IPS-NIHi11 (cell line): ENCODE results near the gene VRK1.
A peak's percentile ranks its signal among the peaks of the same experiment; 100 is the strongest.

Experiments
- DNase-seq: peaks from one replicate; pipeline ENCODE4 v3.0.0; 2012; ENCODE audit warnings: mixed read lengths, low spot score

The VRK1 gene

GRCh38 chr14:96826818-96827217 is 29.6 kb downstream of the VRK1 start:
- DNase-seq: no peak

DNA sequence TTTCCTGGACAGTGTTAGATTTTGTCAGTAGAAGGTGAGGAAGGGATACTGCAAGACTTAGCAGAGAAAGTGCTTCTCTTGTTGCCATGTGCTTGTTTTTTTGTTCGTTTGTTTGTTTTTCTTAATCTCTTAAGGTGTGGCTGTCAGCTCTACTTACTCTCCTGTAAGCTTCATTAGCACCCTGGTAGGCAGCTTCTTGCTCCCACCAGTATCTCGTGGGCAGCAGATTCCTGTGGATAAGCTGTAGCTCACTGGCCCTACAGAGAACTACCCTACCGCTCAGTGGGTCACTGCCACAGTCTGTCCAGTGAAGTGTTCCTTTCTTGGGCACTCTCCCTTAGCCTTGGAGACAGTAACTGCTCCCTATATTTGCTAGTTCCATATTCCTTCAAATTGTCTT is 30.1 kb downstream of the VRK1 start:
- peak; percentile 5 for DNase-seq

DNA sequence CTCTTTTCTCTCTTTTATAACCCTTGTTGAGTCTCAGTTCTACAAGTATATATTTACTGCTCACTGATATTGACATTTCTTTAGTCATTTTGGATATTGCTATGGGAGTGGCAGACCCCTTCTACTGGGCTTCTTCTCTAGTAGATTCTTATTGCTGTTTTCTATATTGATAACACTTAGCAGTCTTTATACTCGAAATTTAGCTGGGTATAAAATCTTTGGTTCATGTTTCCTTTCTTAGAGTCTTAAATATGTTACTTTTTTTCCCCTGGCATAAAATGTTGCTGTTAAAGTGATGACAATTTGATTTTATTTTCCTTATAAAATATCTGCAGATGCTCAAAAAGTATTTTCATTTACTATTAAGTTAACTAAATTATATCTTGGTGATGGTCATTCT is 32.6 kb downstream of the VRK1 start:
- no peak for DNase-seq

GRCh38 chr14:96830946-96831345 is 33.8 kb downstream of the VRK1 start:
- DNase-seq: no peak

DNA sequence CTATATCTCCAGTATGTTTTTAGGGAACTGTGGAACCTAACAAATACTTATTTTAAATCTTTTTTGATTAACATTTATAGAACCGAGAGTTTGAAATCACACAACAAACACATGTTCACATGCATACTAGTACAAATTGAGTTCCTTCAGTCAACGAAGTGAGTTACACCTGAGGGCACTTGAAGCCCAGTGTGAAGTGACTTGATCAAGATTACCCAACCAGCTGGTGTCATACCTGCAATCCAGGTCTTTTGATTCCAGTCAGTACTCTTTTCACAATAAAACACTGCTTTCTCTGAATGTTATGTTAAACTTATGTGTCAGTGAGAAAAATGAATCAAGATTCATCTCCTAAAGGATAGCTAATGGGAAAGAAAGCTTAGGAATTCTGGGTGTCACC is 35.2 kb downstream of the VRK1 start:
- DNase-seq: no peak

DNA sequence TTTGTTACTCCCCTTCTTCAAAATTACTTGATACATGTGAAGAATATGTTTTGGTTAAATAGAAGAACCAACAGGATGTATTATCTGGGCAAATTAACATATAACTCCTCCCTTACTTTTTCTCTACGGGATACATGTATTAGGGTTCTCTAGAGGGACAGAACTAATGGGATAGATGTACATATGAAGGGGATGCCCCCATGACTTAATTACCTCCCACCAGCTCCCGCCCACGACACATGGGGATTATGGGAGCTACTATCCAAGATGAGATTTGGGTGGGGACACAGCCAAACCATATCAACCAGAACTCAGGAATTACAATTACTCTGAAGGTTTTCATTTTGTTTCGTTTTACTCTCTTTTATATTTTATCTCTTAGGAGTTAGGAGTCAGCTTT is 41.3 kb downstream of the VRK1 start:
- no peak for DNase-seq

DNA sequence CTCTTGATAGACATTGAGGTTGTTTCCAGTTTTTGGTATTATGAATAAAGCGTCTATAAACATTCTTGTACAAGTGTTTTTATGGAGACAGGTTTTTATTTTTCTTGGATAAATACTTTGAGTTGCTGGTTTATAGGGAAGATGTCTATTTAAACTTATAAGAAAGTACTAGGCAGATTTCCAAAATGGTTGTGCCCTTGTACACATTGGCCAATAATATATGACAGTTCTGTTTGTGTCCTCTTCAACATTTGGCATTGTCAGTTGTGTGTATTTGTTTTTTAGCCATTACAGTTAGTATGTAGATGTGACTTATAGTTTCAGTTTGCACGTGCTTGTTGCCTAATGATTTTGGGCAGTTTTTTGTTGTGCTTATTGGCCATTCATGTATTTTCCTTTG is 42.1 kb downstream of the VRK1 start:
- DNase-seq: no peak

- DNase-seq: no peak
Observed at GRCh38 chr14:96843137-96843536, 46.0 kb downstream of the VRK1 start.

DNA sequence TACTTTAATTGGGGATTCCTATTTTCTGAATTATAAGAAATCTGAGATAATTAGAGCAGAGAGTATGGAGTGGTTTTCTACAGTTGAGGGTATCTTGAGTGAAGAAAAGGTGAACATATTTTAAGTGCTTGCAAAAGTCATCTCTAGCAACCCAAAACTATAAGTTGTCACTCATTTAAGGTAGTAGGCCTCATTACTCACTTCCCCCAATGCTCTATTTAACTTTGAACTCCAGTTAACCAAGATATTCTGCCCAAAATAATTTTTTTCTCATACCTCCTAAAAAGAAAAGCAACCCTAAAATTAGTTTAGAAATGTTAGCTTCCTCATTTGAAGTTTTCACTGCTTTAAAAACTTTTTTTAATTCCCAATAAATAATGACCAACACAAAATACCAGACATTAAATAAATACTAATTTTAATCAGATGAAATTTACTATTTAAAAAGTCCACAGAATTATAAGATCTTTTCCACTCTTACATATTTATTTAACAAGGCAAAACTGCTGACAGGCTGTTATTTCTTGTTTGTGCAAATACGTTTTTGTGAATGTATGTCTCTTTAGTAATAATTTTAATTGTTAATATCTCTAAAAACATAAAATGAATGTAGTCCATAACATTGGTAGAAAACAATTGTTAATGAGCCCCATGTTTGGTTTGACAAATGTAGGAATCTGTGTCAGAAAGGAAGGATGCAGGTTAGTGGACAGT is 47.8 kb downstream of the VRK1 start:
- DNase-seq: no peak

DNA sequence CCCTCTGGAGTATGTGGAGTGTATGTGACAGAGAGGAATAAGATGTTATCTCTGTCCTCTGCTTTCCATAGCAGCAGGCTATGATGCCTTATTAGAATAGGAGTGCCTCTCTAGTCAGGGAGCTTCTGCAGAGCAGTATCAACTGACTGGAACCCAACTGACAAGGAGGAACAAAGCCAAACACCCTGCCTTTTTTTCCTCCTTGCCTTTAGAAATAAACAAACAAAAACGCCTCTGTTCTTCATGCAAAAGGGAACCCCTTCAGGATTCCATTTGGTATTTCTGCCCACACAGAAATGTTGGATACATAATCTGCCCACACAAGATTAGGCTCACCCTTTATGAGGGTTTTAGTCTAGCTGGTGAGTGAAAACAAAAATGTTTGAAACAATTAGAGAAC is 50.3 kb downstream of the VRK1 start:
- no peak for DNase-seq

GRCh38 chr14:96848011-96848410 is 50.8 kb downstream of the VRK1 start:
- DNase-seq: no peak

- DNase-seq: no peak
Observed at GRCh38 chr14:96849733-96850132, 52.6 kb downstream of the VRK1 start.

- no peak for DNase-seq
Observed at GRCh38 chr14:96851694-96852381, 54.7 kb downstream of the VRK1 start.

GRCh38 chr14:96852823-96853422 is 55.7 kb downstream of the VRK1 start:
- no peak for DNase-seq

DNA sequence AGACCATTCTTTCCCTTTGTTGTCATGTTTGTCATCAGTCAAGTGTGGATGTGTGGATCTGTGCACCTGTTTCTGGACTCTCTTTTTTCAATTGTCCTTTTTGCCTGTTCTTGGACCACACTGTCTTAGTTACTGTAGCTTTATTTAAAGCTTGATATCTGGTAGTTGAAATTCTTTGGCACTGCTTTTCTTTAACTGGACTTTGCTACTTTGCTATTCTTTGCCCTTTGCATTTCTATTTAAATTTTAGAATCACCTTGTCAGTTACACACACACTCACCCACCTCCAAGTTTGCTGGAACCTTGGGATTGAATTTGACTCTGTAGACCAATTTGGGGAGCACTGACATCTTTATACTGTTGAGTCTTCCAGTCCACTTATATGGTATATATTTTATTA is 61.5 kb downstream of the VRK1 start:
- DNase-seq: no peak

GRCh38 chr14:96861568-96862310 is 64.6 kb downstream of the VRK1 start:
- DNase-seq: peak; percentile 70

GRCh38 chr14:96863327-96863985 is 66.3 kb downstream of the VRK1 start:
- DNase-seq: peak; percentile 6

DNA sequence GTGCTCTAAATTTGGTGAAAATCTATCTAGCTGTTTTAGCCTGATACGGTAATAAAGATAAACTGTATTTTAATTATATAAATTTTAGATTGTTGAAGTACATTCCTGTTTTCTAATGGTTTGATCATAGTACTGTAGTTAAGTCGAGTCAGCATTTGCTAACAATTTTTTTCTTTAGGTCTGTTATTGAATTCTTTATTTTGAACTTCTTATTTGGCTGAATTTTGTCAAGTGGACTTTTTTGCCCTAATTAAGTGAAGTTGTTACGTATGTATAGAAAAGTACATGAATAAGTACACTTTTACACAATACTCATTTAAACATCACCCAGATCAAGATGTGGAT is 66.8 kb downstream of the VRK1 start:
- no peak for DNase-seq

DNA sequence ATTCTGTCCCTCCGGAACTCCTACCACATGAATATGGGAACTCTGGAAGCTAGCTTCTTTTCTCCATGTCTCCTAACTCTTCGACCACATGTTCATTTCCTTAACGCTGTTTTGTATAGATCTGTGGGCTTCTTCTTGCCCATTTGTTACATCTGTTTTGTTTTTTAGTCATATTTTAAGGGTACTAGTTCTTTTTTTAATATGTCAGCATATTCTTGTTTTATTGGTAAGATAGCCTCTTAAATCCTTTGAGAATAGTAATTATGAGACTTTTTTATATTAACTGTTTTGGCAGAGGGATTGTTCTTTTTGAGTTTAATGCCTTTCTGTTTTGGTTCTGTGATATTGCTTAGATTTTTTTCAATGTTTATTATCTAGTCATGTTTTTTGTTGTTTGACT is 70.5 kb downstream of the VRK1 start:
- DNase-seq: no peak

DNA sequence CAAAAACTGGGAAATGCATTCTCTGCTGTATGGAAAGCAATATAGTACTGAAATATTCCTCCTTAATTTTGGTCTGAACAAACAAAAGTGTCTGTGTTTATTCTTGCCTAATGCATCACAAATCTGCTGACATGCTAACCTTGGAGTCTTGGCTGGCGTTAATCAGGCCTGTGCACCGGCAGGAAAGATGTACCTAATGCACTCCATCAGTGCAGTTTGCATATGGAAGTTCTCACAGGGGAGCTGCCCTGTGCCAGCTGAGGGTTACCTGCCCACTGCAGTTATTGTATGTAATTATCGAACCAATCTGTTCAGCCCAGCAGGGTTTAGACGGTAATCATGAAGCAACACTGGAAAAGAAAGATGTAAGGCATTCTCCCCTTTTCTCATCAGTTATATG is 76.9 kb downstream of the VRK1 start:
- no peak for DNase-seq

DNA sequence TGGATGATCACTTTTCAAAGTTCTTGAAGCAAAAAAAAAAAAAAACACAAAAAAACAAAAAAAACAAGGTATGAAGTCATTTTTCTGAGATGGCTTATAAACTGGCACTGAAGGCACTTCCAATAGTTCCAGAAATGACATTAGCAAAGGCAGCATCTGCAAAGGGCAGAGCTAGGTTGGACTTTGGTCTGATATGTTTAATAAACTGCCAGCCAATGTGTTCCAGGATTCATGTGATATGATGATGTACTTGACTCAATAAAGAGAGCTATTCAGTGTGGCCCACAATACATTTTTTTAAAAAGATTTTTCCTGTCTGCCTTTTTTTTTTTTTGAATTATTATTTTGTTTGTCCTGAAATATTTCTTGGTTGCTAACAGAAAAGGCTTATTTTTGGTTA is 79.6 kb downstream of the VRK1 start:
- DNase-seq: no peak

DNA sequence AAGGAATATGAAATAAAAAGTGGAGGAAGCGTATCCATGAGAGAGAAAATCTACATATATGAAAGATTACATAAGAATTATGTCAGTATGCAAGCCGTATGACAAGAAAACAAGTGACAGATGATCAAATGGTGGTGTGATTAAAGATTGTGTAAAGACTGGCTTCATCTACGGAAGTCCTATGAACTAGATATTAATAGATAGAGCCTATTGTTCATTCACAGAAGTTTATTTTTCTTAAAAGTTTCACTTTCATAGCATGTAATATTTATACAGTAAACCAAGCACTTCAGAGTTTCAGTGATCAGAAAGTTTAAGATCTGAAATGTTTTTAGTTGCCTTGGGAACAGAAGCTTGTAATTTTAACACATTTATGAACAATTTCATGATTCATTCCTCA is 84.5 kb downstream of the VRK1 start:
- no peak for DNase-seq
